HepG2 (cell line): ENCODE data around the gene NXPH4. TPM values are rescaled to one million over a fixed set of nuclear protein-coding genes. Genes with fewer than 3 reads are reported as not detected.

ENCODE experiments used
- ELF4 ChIP-seq: sonication (generic); formaldehyde crosslinking; IDR thresholded peaks from 2 replicates; pipeline ENCODE4 v1.5.0; 2020; ENCODE audit warnings: missing genetic modification reagents, mild to moderate bottlenecking, moderate library complexity, borderline replicate concordance
- NFKBIZ ChIP-seq: IDR thresholded peaks from 2 replicates; pipeline ENCODE4 v1.6.1; 2018; ENCODE audit warnings: missing genetic modification reagents, missing compliant biosample characterization
- ZBED4 ChIP-seq: sonication (generic); formaldehyde crosslinking; IDR thresholded peaks from 2 replicates; pipeline ENCODE4 v1.4.0; 2020; ENCODE audit warnings: missing genetic modification reagents, borderline replicate concordance
- ZNF180 ChIP-seq: sonication (generic); formaldehyde crosslinking; IDR thresholded peaks from 2 replicates; pipeline ENCODE4 v1.4.0; 2020; ENCODE audit warnings: low read depth, missing genetic modification reagents, borderline replicate concordance
- ZNF619 ChIP-seq: sonication (generic); formaldehyde crosslinking; IDR thresholded peaks from 2 replicates; pipeline ENCODE4 v1.4.0; 2020; ENCODE audit warnings: mild to moderate bottlenecking, missing genetic modification reagents
- polyA plus RNA-seq, 8 experiments: library from polyadenylated mRNA; depleted of rRNA in 3 of 8; stranded (reverse) in 7 of 8; unstranded in 1 of 8; fragments of >200 nt; fragmentation: Illumina TruSeq in 4 of 8; extraction: Trizol in 4 of 8; gene quantifications; 2 replicates each; pipeline versions ENCODE4 v1.2.1 to v1.2.3, GENCODE V29; 2011 to 2016; ENCODE audit warnings: low read depth in 4 of 8, missing spikeins in 1 of 8, mixed read lengths in 1 of 8; ENCODE audit not compliant: insufficient read depth in 1 of 8
- total RNA-seq, 5 experiments: library from RNA; depleted of rRNA; stranded (reverse); fragments of >200 nt; fragmentation: Illumina TruSeq; extraction: Trizol; gene quantifications; 2 replicates each; pipeline ENCODE4 v1.2.3, GENCODE V29; 2016; ENCODE audit warnings: low read depth in 1 of 5
- TF ChIP-seq, protein P1 (sequence below): fragments of 450-650 bp; IDR thresholded peaks from 2 replicates; pipeline ENCODE4 v1.6.1; 2017; ENCODE audit warnings: mild to moderate bottlenecking

Gene NXPH4
- total and polyA plus RNA-seq, 2 of the 13 experiments (the other 11 are each of a cell fraction or from before 2014, with no cell fraction given): 0.13 TPM; not detected in 1

DNA sequence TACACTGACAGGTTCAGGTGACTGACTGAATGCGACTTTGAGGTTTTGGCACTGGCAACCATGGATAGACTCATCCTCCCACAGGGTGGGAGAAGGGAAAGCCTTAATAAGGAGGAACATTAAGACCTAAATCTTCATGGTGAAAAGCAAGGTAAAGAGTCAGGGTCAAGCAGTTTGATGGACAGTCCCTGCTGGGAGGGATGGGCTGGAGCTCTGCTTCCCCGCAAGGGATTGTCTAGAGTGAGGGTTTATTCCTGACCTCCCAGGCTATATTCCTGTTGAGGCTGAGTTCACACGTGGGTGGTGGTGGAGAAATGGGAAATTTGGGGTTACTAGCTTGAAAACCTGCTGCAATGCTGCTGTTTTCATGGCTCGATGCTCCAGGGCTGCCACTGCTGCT, 43.8 kb downstream of the NXPH4 start (continued):
- TF ChIP-seq, protein P1, sequence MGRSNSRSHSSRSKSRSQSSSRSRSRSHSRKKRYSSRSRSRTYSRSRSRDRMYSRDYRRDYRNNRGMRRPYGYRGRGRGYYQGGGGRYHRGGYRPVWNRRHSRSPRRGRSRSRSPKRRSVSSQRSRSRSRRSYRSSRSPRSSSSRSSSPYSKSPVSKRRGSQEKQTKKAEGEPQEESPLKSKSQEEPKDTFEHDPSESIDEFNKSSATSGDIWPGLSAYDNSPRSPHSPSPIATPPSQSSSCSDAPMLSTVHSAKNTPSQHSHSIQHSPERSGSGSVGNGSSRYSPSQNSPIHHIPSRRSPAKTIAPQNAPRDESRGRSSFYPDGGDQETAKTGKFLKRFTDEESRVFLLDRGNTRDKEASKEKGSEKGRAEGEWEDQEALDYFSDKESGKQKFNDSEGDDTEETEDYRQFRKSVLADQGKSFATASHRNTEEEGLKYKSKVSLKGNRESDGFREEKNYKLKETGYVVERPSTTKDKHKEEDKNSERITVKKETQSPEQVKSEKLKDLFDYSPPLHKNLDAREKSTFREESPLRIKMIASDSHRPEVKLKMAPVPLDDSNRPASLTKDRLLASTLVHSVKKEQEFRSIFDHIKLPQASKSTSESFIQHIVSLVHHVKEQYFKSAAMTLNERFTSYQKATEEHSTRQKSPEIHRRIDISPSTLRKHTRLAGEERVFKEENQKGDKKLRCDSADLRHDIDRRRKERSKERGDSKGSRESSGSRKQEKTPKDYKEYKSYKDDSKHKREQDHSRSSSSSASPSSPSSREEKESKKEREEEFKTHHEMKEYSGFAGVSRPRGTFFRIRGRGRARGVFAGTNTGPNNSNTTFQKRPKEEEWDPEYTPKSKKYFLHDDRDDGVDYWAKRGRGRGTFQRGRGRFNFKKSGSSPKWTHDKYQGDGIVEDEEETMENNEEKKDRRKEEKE: no peak
- TF ChIP-seq ELF4 (CRISPR knock-in tag) (no peak), ZNF180 (CRISPR knock-in tag) (no peak), ZNF619 (CRISPR knock-in tag) (no peak), ZBED4 (CRISPR knock-in tag) (no peak), NFKBIZ (CRISPR knock-in tag) (no peak)
